Measurements from ENCODE around the gene ADAMTS15. TPM values are rescaled to one million over a fixed set of nuclear protein-coding genes. Genes with fewer than 3 reads are reported as not detected.

Gene ADAMTS15
- total RNA-seq, 4 donors from 2014 or later: 26.3 to 49.6 (median 34.5) TPM

DNA sequence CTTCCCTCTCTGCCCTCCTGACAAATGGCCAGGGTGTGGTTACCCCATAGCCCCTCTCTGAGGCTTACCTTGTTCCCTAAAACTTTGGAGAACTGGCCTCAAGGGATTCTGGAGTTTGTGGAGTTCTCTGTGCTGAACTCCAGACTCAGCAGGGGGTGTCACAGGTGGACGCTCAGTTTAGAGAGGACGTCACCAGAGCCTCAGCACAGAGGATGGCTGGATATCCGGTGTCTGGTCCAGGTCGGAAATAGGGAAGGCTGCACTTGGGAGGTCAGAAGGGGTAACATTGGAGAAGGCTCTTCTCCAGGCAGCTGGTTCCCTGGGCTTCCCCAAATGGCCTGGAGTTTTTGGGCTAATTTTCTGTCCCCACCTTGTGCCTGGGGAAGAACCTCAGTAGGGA is 64.2 kb downstream of the ADAMTS15 start:
- DNase-seq (ENCODE audit: low spot score): no peak
- ATAC-seq (ENCODE audit: low FRiP score): no peak
- TF ChIP-seq, protein P1, sequence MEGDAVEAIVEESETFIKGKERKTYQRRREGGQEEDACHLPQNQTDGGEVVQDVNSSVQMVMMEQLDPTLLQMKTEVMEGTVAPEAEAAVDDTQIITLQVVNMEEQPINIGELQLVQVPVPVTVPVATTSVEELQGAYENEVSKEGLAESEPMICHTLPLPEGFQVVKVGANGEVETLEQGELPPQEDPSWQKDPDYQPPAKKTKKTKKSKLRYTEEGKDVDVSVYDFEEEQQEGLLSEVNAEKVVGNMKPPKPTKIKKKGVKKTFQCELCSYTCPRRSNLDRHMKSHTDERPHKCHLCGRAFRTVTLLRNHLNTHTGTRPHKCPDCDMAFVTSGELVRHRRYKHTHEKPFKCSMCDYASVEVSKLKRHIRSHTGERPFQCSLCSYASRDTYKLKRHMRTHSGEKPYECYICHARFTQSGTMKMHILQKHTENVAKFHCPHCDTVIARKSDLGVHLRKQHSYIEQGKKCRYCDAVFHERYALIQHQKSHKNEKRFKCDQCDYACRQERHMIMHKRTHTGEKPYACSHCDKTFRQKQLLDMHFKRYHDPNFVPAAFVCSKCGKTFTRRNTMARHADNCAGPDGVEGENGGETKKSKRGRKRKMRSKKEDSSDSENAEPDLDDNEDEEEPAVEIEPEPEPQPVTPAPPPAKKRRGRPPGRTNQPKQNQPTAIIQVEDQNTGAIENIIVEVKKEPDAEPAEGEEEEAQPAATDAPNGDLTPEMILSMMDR (IDR thresholded peaks at IDR 0.05): no peak

DNA sequence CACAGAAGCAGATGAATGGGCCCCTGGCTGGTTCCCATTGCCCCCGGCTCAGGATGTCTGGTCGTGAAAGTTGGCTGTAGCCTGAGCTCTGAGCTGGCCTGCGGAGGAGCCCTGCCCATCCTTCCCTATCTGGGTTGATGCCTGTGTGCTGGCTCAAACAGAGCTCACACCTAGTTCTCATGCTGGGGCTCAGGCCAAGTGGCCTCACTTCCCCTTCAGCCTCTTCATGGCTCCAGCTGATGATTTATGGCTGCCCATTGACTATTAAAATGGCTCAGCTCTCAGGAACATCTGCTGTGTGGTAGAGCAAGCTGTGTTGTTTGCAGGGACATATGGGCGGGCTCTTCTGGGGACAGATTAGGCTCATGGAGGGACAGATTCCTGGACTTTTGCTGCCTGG is 64.7 kb downstream of the ADAMTS15 start:
- no peak for DNase-seq (ENCODE audit: low spot score)
- peak; percentile 80 for ATAC-seq (ENCODE audit: low FRiP score)

DNA sequence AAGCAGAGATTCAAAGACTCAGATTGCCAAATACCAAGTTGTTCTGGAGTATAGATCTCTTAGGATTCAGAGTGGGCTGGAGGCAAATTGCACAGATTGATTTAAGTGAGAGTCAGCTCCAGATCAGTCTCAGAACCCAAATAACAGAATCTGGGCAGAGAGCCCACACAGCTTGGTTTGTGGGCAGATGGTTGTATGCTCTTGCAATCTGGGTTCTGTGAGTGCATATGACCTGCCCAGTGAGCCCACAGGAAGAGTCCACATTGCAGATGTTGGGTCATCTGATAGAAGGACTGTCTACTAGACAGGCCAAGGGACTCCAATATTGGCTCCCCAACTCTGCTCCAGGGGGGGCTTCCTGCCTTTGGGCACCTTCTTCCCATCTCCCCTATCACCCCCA is 65.9 kb downstream of the ADAMTS15 start:
- no peak for ATAC-seq (ENCODE audit: low FRiP score)

More for the DNA sequence above, 64.7 kb downstream of the ADAMTS15 start:
- TF ChIP-seq, protein P1 (IDR thresholded peaks at IDR 0.05): no peak

DNA sequence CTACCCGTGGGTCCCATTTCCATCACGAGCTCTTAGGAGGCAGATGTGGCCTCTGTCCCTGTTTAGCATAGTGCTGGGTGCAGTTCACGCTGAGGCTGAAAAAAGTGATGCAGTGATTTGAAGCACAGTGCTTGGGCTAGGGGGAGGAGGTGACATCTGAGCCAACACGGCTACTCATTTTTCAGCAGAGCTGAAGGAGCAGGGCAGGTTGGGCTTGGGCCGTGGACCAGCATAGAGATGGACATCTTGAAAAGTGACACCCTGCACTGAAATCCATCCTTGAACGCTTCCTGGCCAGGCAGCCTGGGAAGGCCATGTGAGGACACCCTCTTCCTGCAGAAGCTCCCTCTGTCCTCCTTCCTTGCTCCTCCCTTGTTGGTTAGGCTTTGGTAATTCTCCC is 66.4 kb downstream of the ADAMTS15 start:
- ATAC-seq (ENCODE audit: low FRiP score) (no peak), DNase-seq (ENCODE audit: low spot score) (no peak)
- TF ChIP-seq, protein P1 (IDR thresholded peaks at IDR 0.05): no peak

More for the DNA sequence above, 65.9 kb downstream of the ADAMTS15 start:
- TF ChIP-seq, protein P1 (IDR thresholded peaks at IDR 0.05): no peak
- DNase-seq (ENCODE audit: low spot score): no peak

DNA sequence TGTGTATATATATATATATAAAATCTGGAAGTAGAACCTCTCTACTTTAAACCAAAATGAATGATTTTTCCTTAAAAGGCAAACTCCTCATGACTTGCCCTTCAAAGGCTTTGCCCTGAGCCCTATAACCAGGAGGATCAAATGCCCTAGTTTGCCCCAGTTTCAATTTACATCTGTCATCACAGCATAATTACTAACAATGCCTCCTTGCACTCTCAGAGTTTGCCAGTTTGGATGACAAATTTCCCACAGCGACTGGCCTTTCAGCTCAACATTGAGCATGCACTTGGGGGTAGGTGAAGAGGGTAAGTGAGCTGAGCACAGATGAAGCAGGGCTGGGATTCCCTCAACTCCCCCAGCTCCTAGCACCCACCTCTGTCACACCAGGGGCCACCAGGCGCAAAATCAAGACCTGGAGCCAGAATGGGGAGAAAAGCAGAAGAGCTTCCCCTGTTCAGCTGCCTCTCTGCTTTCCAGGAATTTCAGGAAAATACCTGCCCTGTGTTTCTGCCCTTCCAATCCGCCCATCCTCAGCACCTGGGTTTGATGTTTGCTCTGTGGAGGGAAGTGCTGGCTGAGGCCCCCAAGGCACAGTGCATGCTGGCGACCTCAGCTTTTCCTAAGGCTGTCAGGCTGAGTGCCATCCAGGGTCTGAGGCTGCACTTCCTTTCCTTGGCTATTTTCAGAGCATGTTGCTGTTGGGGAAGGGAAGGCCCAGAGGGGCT is 67.5 kb downstream of the ADAMTS15 start:
- ATAC-seq (ENCODE audit: low FRiP score) (no peak), DNase-seq (ENCODE audit: low spot score) (no peak)
- TF ChIP-seq, protein P1 (IDR thresholded peaks at IDR 0.05): no peak

DNA sequence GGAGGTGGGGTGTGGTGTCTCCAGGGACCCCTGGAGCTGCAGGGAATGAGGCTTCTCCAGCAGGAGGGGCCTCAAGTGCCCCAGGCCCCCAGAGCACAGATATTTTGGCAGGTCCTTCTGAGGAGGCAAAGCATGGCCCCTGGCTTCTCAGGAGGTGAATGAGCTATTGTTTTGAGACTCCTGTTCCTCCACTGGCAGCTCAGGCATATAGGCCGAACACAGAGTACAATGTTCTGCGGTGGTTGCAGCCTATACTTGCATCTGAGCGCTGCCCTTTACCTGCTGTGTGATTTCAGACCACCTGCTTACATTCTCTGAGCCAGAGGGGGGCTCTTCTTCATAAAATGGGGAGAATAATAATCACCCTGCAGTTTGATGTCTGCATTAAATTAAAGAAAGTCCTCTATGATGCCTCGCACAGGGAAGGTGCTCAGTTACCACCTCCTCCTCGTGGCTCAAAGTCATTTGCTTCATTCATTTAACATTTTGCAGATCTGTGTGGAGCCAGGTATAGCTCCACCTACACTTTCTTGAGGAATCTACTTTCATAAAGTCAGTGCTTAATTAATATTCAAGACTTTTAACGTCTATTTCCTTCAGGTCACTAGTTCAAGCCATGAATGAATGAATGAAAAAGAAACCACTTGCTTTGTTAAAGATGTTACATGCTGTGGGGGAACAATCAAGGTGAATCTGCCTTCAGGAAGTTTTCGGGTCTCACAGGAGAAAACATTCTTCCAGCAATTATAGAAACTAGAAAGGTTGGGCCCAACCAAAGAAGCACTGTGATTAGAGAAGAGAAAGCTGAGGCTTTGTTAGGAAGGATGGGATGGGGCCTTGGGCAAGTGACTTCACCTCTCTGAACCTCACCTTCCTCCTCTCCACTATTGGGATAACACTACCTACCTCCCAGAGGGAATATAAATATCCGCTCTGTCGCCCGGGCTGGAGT is 68.4 kb downstream of the ADAMTS15 start:
- TF ChIP-seq, protein P1 (IDR thresholded peaks at IDR 0.05): no peak
- DNase-seq (ENCODE audit: low spot score): no peak
- no peak for ATAC-seq (ENCODE audit: low FRiP score)

Data from omental fat pad (tissue), 4 donors.